Adipocyte (in vitro differentiated cells): Measurements from ENCODE around the gene SEMA5A.
A peak's percentile ranks its signal among the peaks of the same experiment; 100 is the strongest.

Source experiments
- DNase-seq: peaks from one replicate; pipeline ENCODE4 v3.0.0-alpha.2; 2015; ENCODE audit warnings: low read depth
- H3K27me3 ChIP-seq: replicated peaks from 2 replicates; pipeline ENCODE4 v1.7.0; 2013; ENCODE audit warnings: mild to moderate bottlenecking, low read length, moderate library complexity; ENCODE audit not compliant: control insufficient read depth, insufficient read depth
- H3K36me3 ChIP-seq: 2 replicates; pipeline ENCODE4 v1.7.0; 2013; ENCODE audit warnings: low read length, mild to moderate bottlenecking, moderate library complexity; ENCODE audit not compliant: control insufficient read depth, insufficient read depth, severe bottlenecking
- H3K4me1 ChIP-seq: 2 replicates; pipeline ENCODE4 v1.7.0; 2013; ENCODE audit warnings: mild to moderate bottlenecking, low read length, moderate library complexity; ENCODE audit not compliant: control insufficient read depth, insufficient read depth
- H3K4me3 ChIP-seq: 2 replicates; pipeline ENCODE4 v1.7.0; 2013; ENCODE audit warnings: mild to moderate bottlenecking, low read length, moderate library complexity
- H3K9ac ChIP-seq: 2 replicates; pipeline ENCODE4 v1.7.0; 2013; ENCODE audit warnings: mild to moderate bottlenecking, low read length, moderate library complexity
- H3K9me3 ChIP-seq: 2 replicates; pipeline ENCODE4 v1.7.0; 2013; ENCODE audit warnings: mild to moderate bottlenecking, low read length, moderate library complexity; ENCODE audit not compliant: control insufficient read depth

SEMA5A gene

DNA sequence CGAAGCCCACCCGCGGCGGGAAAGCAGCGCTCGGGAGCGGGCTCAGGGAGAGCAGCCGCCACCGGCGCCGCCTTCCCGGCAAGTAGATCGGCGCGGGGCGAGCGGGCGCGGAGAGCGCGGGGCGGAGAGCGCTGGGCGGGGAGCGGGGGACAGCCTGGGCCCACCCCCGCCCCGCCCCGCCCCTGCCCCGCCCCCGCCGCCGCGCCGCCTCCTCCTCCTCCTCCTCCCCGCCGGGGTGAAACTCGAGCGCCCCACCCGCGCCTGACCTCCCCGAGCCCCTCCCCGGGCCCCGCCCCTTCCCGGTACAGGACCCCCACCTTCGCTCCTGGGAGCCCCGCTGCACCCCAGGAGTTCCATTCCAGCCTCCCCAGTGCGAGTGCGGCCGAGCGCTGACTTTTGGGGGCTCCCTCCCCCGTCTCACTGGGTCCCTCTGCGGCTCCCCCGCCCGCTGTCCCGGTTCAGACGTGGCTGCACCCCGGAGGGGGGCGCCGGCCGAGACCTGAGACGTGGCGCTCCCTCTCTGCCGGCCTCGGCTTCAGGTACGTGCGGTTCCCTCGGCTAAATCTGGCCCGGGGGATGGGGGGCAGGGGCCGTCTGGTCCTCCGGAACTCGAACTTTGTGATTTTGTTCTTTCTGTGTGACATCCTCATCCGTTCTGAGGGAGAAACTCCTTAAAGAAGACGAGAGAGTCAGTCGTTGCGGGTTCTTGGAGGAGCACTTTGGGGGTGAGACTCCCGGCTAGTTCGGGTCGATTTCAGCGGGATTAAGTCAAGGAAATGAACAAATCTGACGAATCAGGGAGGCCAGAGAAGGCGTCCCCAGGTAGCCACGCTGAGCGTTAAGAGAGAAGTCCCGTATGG, at the start of gene SEMA5A:
Gene SEMA5A, minus strand, starts transcription at position 84 of the 860 bp plus-strand sequence. CDS start 166,129 bp downstream, outside the sequence.
- Histone ChIP-seq H3K4me3 (peak within 1 kb of the TSS; percentile 90), H3K36me3 (peaks cover 25% of the 10 kb centered on the region), H3K9me3 (no peaks in the 10 kb centered on the region), H3K27me3 (no peaks in the 10 kb centered on the region), H3K4me1 (peaks cover 27% of the 10 kb centered on the region), H3K9ac (peak within 1 kb of the TSS; percentile 88)
- DNase-seq: peak; percentile 92

DNA sequence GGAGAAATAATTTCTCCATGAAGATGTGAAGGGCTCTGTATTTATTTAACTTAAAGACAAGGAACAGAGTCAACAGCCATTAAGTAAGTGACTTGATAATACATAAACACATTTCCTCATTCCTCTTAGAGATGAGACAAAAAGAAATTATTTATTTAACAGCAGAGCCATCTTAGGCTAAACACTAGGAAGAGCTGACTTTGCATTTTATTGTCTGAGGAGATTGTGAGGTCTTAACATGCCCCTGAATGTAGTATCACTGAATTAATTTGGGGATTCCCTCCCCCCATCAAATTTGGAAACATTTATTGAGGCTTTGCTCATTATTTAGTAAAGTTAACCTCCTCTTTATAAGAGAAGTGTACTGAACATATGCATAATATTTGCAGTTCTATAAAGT, 49.0 kb upstream of the SEMA5A start:
- H3K4me3 ChIP-seq: no peak overlapping the region
- no peaks in the 10 kb centered on the region for H3K4me1 ChIP-seq
- H3K27me3 ChIP-seq: peaks cover 7% of the 10 kb centered on the region
- DNase-seq: no peak
- no peak overlapping the region for H3K9ac ChIP-seq
- H3K9me3 ChIP-seq: no peaks in the 10 kb centered on the region
- no peaks in the 10 kb centered on the region for H3K36me3 ChIP-seq

DNA sequence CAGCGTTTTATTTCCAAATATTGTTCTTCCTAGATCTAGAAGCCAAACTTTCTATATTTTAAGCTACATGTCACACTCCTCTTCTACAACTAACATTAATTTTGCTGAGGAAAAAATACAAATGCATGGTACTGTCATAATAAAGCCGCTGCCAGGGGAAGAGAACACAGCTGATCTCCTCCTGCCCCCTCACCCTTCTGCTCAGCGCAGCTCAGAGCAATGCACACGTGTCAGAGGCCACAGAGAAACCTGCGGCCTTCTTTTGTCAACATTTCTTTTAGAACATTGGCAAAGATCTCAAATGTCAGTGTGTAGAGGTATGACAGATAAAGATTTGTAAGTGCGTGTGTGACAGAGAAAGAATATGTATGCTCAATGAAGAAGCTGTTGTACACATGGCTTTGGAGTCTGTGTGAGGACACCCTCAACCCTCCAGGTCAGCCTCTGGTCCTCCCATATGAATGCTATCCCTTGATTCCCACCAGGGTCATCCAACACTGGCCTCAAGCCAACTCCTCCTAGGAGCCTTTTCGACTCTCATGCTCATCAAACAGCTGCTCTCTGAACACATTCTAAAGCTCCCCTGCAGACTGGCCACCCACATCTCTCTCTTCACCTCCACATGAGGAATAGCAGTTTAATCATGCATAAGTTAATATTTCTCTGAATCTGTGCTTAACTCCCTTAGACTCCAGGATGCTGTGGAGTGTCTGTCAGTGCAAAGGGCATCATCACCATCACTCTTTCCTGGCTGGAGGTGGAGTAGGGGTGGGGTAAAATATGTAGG, 43.4 kb upstream of the SEMA5A start:
- no peaks in the 10 kb centered on the region for H3K27me3 ChIP-seq
- no peak overlapping the region for H3K9ac ChIP-seq
- H3K4me1 ChIP-seq: no peaks in the 10 kb centered on the region
- no peaks in the 10 kb centered on the region for H3K36me3 ChIP-seq
- no peaks in the 10 kb centered on the region for H3K9me3 ChIP-seq
- H3K4me3 ChIP-seq: no peak overlapping the region
- DNase-seq: no peak

- no peak for DNase-seq
- H3K4me3 ChIP-seq: no peak overlapping the region
- H3K27me3 ChIP-seq: no peaks in the 10 kb centered on the region
- H3K4me1 ChIP-seq: no peaks in the 10 kb centered on the region
- H3K9me3 ChIP-seq: no peaks in the 10 kb centered on the region
- H3K36me3 ChIP-seq: no peaks in the 10 kb centered on the region
- no peak overlapping the region for H3K9ac ChIP-seq
These were observed 42.4 kb upstream of the SEMA5A start for GRCh38 chr5:9588254-9588653.

GRCh38 chr5:9587135-9587534, 41.3 kb upstream of the SEMA5A start:
- Histone ChIP-seq H3K27me3 (no peaks in the 10 kb centered on the region), H3K4me1 (no peaks in the 10 kb centered on the region), H3K4me3 (no peak overlapping the region), H3K9me3 (no peaks in the 10 kb centered on the region), H3K36me3 (no peaks in the 10 kb centered on the region), H3K9ac (no peak overlapping the region)
- DNase-seq: no peak

DNA sequence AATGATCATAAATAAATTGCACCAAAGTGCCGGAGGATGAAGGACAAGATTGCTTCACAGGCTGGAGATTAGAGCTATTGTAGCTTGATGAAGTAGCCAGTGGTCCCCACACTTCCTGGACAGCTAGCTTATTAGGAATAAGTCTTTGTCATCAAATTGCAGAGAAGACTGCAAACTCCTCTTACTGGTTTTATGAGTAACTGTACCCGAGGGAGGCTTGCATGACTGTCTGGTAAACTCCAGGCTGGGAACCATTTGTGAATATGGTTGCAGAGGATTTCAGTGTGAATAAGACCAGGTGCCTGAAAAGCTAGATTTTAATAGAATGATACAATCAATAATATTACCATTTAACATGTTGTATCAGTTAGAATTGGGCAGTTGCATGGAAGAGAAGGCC, 36.5 kb upstream of the SEMA5A start:
- Histone ChIP-seq H3K27me3 (no peaks in the 10 kb centered on the region), H3K4me1 (no peaks in the 10 kb centered on the region), H3K4me3 (no peak overlapping the region), H3K9me3 (no peaks in the 10 kb centered on the region), H3K9ac (no peak overlapping the region), H3K36me3 (no peaks in the 10 kb centered on the region)
- DNase-seq: no peak

- H3K4me1 ChIP-seq: no peaks in the 10 kb centered on the region
- H3K9ac ChIP-seq: no peak overlapping the region
- H3K27me3 ChIP-seq: peaks cover 6% of the 10 kb centered on the region
- no peaks in the 10 kb centered on the region for H3K36me3 ChIP-seq
- H3K9me3 ChIP-seq: no peaks in the 10 kb centered on the region
- no peak for DNase-seq
- no peak overlapping the region for H3K4me3 ChIP-seq
These were observed 27.9 kb upstream of the SEMA5A start for GRCh38 chr5:9573796-9574195.

DNA sequence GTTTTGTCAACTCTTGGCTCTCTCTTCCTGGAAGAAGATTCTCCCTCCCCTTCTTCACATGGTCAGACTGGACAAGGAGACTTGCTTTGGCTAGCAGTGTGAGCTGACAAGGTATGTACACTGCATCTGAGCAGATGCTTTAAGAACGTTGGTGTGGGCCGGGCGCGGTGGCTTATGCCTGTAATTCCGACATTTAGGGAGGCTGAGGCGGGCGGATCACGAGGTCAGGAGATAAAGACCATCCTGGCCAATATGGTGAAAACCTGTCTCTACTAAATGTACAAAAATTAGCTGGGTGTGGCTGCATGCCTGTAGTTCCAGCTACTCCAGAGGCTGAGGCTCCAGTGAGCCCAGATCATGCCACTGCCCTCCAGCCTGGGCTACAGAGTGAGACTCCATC, 26.4 kb upstream of the SEMA5A start:
- Histone ChIP-seq H3K4me3 (no peak overlapping the region), H3K9me3 (no peaks in the 10 kb centered on the region), H3K4me1 (no peaks in the 10 kb centered on the region), H3K36me3 (no peaks in the 10 kb centered on the region), H3K27me3 (peaks cover 6% of the 10 kb centered on the region), H3K9ac (no peak overlapping the region)
- DNase-seq: no peak

DNA sequence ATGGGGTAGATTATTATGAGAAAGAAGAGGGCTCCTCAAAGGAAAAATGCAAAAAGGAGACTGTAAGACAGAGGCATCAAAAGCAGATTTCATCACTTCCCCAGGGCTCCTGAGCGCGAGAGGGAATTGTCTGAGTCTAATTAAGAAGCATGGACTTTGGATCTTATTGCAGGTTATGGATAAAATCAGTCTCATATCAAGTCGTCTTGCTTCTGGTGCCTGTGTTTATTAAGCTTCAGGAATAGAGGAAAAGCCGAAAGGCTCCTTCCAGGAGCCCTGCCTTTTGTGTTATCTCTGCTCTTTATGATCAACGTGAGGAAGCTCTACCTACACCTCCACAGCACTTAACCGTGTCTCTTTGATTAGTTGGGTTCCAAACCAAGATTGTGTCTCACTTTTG, 25.0 kb upstream of the SEMA5A start:
- no peak overlapping the region for H3K9ac ChIP-seq
- H3K36me3 ChIP-seq: no peaks in the 10 kb centered on the region
- no peaks in the 10 kb centered on the region for H3K4me1 ChIP-seq
- no peaks in the 10 kb centered on the region for H3K9me3 ChIP-seq
- peaks cover 6% of the 10 kb centered on the region for H3K27me3 ChIP-seq
- no peak overlapping the region for H3K4me3 ChIP-seq
- no peak for DNase-seq

DNA sequence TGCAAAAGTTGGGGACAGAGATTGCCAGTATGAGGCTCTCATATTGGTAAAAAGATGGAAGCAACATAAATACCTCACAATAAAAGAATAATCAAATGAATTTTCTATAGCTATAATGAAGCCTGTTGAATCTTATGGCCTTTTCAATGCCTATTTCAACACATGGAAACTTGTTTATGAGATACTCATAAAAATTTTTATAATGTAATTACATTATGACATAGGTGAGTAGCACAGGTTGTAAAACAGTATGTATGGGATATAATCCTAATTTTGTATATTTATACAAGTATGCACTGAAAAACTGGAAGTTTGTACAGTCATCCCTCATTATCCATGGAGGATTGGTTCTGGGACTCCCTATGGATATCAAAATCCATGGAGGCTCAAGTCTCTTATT, 21.2 kb upstream of the SEMA5A start:
- no peaks in the 10 kb centered on the region for H3K36me3 ChIP-seq
- no peak overlapping the region for H3K4me3 ChIP-seq
- no peaks in the 10 kb centered on the region for H3K9me3 ChIP-seq
- H3K9ac ChIP-seq: no peak overlapping the region
- H3K27me3 ChIP-seq: no peaks in the 10 kb centered on the region
- no peak for DNase-seq
- no peaks in the 10 kb centered on the region for H3K4me1 ChIP-seq

DNA sequence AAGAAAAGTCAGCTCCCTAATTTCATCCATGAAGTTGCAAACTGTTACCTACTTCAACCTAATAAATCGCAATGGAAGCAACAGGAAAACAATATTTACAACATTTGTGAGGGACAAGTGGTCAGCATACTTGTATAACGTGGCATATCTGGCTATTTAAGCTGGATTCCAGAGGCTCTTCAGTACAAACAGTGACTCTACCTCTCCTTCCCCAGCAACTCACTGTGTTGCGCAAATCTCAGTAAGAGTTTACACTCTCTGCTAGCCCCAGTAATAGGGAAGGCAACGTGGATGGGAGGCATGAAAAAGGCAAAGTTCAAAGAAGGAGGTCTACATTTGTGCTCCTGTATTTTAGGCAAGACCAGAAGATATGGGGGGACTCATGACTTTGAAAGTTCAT, 18.9 kb upstream of the SEMA5A start:
- no peak overlapping the region for H3K9ac ChIP-seq
- H3K4me1 ChIP-seq: no peaks in the 10 kb centered on the region
- no peak overlapping the region for H3K4me3 ChIP-seq
- peak; percentile 20 for DNase-seq
- H3K9me3 ChIP-seq: no peaks in the 10 kb centered on the region
- no peaks in the 10 kb centered on the region for H3K36me3 ChIP-seq
- H3K27me3 ChIP-seq: no peaks in the 10 kb centered on the region
